HG03439 (cell line): Measurements from ENCODE around the gene C2orf80.
"Not testable (repeated sequence)": the region's sequence is repeated elsewhere in the genome, so short reads cannot be mapped to it uniquely, and the experiment has no call there.

Experiments
- ATAC-seq: cut with Tn5 transposase; IDR thresholded peaks from one replicate; pipeline ENCODE4 v1.9.1; 2021; ENCODE audit warnings: mild to moderate bottlenecking, moderate library complexity; ENCODE audit not compliant: unreplicated experiment

Gene C2orf80

DNA sequence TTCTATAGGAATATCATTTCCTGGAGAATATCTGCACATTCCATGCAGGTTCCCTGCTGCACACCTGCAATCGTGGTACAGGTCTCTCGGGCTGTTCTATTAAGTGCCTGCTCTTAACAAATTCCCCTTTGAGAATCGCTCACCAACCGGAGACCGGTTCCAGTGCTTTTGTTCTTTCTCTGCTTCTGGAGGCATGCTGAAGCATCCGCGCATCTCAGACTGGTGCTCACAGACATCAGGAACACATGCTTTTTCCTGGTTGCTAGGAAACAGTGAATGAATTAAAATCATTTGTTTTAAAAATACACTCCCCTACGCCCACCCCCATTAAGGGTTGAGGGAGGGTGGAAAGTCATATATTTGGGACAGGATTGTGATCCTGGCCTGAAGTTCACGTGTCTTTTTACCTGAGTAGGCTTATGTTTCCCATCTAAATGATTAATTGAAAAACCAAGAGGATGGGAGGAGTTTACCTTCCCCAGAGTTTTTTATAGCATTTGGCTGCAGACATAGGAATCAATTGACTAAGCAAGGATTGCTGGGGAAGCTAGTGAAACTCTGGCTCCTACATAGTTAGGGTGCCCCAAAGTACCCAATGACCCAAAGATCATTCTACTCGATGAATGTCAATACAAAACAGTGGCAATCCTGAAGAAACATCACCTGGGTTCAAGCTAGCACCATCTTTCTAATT, at the start of gene C2orf80:
C2orf80 (minus strand) TSS at position 221 of the 694 bp plus-strand sequence. CDS start 3,044 bp downstream, outside the sequence.
- ATAC-seq, result no peak

DNA sequence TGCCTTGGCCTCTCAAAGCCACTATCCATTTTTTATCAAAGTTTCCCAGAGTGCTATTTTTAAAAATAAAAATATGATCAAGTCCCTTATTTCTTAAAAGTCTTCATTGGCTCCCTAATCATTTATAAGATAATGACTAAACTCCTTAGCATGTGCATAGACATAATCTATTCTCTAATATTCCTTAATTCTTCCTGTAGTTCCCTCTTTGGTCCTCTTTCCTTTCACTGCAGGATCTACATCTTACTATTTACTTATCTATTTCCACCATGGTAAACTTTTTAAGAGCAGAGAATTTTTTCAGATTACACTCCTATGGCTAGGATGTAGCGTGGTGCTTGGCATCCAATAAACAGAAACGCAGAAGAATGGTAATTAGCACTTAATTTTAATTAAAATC, 46.0 kb upstream of the C2orf80 start:
- ATAC-seq, result no peak

DNA sequence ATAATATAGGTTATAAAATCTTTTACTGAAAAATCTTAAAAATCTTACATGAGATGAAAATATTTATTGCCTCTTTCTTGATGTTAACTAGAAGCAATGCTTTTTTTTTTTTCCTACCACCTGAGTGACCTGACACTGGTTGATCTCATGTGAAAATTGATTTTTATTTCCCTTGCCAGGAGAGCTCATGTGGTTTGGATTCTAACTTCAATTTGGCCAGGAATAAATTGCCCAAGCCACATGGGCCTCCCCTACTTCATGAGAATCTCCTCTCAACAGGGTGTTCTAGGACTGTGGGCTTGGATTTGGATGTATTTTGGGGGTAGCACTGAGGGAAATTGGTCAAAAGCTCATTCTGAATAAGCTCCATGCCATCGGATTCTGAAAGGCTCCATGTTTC, 45.0 kb upstream of the C2orf80 start:
- no peak for ATAC-seq

DNA sequence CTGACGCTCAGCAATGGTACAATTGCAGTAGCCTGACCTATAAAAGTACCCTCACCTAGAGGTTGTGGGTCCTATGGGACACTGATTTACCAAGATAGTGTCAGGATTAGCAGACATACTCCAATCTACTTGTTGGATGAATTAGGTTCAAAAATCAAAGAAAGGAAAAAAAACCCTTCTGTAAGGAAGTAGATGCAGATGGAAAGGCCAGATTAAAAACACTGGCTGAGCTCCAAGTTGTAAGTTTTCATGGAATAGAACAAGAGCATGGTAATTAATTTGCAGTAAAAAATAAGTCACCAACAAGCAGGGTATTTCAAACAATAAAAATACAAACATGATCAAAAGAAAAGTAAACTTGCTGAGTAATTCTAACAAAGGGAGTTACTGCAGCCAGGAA, 38.6 kb upstream of the C2orf80 start:
- no peak for ATAC-seq

DNA sequence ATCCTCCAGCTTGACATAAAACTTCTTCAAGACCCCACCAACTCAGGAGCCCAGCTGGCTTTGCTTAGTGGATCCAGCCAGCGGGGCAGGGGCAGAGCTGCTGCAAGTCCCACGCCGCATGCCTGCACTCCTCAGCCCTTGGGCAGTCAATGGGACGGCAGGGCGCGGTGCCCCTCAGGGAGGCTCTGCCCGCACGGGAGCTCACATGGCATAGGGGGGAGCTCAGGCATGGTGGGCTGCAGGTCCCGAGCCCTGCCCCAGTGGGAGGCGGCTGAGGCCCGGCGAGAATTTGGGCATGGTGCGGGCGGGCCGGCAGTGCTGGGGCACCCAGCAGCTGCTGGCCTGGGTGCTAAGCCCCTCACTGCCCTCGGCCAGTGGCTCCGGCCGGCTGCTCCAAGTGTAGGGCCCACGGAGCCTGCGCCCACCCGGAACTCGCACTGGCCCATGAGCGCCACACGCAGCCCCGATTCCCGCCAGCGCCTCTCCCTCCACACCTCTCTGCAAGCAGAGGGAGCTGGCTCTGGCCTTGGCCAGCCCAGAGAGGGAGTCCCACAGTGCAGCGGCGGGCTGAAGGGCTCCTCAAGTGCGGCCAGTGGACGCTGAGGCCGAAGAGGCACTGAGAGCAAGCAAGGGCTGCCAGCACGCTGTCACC, 37.9 kb upstream of the C2orf80 start:
- no peak for ATAC-seq

DNA sequence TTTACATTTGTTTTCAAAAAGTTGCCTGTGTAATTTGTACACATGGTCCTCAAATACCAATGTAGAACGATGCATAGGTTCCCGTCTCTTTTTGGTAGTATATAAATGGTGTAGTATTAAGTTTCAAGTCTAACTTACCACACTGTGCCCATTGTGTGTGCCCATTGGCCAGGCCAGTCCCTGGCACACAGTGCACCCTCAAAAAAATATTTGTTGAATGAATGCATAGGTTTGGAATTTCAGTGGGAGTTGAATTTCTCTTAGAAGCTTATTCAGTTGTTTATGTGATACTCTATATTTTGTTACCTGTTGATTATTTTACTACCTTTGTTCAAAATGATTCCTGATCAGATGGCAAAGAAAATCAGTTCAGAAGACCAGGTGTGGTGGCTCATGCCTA, 35.0 kb upstream of the C2orf80 start:
- ATAC-seq, result no peak

DNA sequence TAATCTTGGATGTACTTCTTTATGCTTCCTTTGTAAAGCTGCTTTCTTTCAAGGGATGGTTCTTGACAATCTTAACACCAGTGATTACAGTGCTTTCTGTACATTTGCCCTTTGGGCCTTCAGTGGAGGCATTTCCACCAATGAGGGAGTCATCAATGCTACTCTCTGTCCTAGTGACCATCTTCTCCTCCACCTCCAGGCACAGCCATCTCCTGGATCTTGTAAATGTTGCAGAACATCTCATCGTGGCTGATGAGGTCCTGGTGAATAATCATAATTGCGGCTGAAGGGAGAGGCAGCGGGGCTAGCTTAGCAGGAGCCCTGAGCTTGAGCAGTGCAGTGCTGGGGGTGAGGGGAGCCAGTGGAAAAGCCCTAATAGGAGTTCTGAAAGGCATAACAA, 32.5 kb upstream of the C2orf80 start:
- no peak for ATAC-seq

DNA sequence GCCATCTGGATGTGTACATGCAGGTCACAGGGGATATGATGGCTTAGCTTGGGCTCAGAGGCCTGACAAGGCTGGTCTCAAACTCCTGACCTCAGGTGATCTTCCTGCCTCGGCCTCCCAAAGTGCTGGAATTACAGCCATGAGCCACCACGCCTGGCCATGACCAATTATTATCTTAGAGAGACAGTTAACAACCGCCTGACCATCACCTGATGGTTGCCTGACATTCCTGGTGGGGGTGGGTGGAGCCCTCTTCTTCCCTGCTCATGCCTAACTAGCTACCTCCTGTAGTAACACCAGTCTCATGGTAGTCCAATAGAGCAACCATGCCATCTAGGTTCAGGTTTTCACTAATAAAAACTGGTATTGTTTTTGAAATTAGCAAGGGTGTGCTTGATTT, 32.0 kb upstream of the C2orf80 start:
- ATAC-seq, result not testable (repeated sequence)

DNA sequence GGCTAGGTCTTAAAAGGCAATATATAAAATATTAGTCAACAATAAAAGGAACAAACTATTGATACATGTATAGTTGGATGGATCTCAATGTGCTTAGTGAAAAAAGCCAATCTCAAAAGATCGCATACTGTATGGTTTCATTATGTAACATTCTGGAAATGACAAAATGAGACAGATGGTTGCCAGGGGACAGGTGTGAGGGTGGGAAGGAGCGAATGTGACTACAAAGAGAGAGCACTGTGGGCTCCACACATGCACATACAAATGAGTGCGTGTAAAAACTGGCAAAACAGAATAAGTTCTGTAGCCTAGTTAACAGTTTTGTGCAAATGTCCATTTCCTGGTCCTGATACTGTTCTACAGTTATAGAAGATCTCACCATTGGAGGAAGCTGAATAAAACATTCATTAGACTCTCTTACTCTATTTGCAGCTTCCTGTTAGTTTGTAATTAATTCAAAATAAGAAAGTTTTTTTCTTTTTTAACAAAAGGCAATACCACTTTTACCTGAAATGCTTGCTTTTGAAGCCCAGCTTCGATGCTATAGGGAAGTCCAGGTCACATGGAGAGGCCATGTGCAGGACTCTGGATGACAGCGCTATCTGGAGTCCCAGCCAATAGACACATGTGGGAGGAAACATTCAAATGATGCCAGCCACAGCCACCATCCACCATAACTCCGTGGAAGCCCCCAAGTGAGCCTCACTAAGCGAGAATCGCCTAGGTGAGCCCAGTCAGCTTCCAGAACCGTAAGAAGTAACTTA, 21.0 kb upstream of the C2orf80 start:
- ATAC-seq, result no peak

DNA sequence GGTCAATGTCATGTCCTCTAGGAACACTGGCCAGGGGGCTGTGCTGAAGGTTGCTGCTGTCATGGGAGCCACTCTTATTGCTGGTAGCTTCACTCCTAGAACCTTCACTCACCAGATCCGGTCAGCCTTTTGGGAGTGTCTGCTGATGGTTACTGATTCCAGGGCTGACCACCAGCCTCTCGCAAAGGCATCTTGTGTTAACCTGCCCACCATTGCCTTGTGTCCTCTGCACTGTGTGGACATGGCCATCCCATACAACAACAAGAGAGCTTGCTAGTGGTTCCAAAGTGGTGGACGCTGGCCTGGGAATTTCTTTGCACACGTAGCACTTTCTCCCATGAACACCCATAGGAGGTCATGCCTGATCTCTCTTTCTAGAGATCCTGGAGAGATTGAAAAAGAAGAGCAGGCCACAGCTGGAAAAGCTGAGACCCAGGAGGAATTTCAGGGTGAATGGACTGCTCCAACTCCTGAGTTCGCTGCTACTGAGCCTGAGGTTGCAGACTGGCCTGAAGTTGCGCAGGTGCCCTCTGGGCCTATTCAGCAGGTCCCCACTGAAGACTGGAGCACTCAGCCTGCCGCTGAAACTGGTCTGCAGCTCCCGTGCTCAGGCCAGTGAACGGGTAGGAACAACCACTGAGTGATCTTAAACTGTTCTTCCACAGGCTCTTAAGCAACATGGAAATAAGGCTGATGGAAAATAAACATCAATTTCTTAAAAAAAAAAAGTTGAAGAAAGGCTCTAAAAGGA, 18.7 kb upstream of the C2orf80 start:
- ATAC-seq, result no peak

DNA sequence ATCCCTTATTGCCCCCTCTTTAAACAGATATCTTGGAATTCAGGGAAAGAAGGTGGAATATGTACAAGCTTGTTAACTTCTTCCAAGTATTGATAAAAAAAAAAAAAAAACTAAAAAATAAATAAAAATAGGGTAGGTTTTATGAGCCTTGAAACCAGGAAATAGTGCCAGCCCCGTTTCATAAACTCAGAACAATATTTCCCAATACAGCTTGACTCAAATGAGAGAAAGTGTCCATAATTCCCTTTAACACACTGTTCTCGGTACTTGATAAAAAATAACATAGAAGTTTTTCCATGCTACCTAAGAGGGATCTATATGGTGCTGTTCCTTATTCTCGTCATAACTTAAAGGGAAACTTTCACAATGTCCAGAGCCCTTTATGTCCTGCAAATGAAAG, 17.9 kb upstream of the C2orf80 start:
- ATAC-seq, result no peak

DNA sequence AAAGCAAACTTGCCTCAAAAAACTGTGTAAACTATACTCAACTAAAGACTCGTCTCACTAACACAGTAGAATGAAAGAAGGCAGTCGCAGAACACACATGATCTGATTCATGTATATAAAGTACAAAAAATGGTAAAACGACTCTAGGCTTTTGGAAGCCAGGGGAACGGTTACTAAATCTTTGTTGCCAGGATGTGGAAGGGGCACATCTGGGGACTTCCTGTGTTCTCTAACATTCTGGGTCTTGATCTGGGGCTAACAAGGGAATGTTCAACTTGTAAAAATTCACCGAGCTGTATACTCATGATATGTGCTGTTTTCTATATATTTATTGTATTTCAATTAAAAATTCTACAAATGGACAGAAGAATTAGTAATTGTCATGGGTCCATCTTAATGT, 14.3 kb upstream of the C2orf80 start:
- ATAC-seq, result no peak

DNA sequence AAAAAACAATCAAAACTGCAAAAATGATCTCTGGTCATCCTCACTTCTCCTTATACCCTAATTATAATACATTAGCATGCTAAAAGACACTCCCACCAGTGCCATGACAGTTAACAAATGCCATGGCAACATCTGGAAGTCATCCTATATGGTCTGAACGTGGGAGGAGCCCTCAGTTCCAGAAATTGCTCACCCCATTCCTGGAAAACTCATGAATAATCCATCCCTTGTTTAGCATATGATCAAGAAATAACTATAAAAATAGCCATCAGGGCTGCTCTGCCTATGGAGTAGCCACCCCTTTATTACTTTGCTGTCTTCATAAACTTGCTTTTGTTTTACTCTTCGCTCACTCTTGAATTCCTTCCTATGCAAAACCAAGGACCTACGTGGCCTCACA, 5.7 kb upstream of the C2orf80 start:
- ATAC-seq, result no peak

DNA sequence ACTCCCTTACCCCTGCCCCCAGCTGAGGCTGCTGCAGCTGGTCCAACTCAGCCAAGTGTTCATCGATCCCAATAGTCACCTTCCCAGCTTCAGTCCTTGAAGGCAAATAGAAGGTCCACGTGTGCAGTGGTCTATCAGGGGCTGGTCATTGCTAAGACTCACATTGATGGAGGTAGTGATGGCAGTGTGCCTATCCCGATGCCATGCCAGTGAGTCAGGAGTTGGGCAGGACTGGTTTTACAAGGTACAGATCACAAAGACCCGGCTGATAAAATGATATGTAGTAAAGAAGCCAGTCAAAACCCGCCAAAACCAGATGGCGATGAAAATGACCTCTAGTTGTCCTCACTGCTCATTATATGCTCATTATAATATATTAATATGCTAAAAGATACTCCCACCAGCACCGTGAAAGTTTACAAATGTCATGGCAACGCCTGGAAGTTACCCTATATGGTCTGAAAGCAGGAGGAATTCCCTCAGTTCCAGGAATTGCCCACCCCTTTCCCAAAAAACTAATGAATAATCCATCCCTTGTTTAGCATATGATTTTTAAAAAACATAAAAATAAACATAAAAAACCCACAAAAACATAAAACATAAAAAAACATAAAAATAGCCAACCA, 2.9 kb upstream of the C2orf80 start:
- no peak for ATAC-seq

DNA sequence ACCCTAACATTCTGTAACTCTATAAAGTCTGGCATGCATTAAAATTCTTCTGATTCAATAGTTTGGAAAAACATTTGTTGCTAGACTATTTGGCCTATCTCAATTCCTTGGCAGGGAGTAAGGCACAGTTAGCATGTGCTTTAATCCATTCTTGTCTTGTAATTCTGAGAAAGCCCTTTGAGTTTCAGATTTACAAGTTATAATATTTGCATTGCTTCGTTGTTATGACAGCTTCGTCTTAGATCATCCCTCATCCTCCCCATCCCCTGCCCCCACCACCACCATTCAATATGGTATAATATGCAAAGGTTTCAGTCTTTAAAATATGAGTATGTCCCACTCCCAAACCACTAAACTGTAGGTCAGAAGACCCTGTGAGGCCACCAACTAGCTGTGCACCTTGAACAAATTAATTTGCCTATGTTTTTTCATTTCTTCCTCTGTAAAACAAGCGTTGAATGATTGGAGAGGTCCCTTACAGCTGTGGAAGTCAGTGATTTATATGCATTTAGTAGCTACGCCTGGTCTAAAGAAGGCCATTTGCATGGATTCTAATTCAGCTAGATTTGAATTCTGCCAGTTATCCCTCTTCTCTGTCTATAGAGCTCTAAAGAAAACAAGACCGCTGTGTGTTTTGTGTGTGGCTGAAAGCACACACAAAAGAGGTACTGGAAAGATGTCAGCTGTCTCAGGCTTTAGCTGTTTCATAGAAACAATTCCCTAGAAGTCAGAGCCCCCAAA, 591 bp downstream of the C2orf80 start:
- ATAC-seq, result no peak

DNA sequence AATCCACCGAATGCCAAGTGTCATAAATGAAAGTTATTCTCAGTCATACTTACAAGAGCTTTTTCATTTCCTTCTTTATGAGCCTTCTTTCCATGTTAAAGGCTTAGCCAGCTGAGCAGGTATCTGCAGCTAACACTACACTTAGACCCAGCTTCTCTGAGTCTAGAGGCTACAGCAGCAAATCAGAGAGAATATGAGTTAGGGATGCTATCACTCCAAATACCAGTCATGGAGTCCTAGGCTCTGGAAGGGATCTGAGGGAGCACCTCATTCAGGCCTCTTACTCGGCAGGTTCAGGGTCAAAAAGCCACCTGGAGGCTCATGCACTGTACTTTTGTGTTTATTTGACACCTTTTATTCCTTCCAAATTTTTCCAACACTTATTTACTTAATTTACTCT, 2.9 kb downstream of the C2orf80 start:
- ATAC-seq, result no peak

DNA sequence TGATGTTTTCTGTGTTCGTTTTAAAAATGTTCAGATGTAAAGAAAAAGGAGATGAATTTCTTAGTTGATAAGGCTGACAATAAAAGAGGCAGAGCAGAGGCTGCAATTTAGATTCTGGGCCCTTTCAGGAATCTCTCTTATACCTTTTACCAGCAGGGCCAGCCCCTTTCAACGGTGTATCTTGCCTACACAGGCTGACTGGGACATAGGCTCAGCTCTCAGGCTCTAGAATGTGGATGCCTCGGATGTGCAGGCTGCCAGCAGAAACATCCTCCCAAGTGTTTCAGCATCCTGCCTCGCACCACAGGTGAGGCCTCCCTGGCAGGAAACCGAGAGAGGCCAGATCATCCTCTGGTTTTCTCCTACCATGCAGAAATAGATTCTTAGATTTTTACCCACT, 3.4 kb downstream of the C2orf80 start:
- ATAC-seq, result no peak

DNA sequence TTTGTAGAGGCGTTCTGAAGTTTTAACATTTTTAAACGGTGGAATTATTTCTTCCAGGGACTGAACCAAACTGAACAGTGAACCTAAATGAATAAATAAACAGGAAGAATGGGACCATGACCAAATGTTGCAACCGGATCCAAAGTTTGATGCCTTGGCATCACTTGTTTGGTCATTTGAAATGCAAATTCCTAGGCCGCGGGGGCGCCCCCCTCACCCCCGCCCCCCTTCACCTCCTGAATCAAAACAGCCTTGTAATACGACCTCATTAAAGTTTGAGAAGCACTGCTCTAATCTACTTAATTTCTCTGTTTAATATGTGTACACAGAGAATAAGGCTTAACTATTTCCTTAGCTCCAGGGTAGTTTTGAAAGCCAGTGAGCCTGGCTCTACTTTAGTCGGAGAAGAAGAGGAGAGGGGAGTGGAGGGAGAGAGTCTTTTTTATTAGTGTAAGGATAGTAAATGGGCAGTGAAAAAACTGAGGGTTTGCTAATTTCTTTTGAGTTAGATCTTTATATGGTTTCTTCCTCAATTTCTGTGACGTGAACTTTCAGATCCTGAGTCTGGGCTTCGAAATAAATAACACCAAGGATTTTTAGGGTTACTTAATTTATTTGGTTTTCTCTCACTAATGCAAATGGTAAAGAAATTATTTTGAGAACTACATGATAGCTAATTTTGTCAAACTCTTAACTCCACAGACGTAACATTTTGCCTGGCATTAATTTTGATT, 5.7 kb downstream of the C2orf80 start:
- no peak for ATAC-seq

DNA sequence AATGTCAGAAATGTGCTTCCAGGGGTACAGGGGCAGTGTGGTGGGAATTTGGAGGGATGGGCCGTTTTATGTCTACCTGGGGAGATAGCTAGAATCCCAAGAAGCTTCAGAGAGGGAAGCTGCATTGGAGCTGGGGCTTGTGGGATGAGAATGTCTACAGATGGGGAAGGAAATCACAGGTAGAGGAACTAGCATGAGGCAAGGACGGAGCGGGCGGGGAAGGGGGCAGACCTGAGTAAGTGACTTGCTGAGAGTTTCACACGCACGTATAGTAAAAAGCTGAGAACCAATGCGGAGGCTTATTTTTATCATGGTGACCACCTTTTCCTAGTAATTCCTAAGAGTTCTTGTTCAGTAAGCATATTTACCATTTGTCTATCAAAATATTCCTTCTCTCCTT, 6.3 kb downstream of the C2orf80 start:
- ATAC-seq, result no peak

DNA sequence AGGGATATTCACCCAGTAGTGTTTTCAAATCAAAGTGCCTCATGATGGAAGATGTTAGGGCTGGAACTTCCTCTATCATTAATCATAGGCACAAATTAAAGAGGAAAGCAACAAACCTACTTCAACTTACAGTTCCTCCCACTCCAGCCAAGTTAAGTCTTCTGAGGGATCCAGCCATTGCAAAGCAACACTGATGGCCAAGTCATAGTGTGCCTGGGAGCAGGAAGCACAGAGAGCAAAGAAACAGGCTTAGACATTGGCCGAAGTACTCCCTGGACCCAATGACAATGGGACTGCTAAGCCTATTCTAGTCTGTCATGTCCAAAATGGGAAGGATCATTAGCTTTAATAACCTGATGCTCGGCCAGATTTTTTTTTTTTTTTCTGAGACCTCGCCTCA, 7.0 kb downstream of the C2orf80 start:
- ATAC-seq, result no peak
